Measurements from ENCODE around the gene SNX24.

Gene SNX24

DNA sequence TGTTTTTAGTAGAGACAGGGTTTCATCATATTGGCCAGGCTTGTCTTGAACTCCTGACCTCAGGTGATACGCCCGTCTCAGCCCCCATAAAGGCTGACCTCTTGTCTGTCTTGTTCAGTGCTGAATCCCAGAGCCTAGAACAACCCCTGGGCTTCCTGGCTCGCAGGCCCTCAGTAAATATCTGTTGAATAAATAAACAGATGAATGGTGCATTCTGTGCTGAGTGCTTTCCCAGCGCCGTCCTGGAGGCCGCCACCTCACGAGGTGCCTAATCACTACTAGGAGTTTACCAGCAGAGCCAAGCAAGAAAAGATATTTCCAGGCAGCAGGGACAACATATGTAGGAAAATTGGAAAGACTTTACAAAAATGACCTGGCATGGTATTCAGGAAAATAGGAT, 88.5 kb downstream of the SNX24 start:
- no peak for TF ChIP-seq CTCF (IDR thresholded peaks at IDR 0.05; ENCODE audit: low read depth, low read length, missing control alignments)
- in situ Hi-C loops (cut with HindIII; ENCODE audit: low sequenced_read_pairs) = no loop called here
- no peak overlapping the region for H3K4me3 ChIP-seq (ENCODE audit: low read depth, low read length)
- DNase-seq (ENCODE audit: low read depth) = no peak

DNA sequence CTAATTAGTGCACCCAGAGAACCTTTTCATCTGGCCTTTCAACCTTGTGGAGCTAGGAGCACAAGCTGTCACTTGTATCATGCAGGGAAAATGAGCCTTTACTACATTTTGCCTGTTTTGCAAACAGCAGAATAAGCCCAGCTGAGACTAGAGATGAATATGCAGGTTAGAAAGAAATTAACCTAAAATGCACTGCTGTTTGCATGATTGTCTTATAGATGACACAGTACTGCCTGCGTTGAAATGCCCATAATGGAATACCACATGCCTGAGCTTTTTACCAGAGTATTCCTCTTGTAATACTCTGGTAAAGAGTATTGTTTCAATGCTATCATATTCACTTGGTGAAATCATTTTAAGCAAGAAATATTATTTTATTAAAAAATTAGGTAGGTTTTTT, 90.7 kb downstream of the SNX24 start:
- no peak overlapping the region for H3K4me3 ChIP-seq (ENCODE audit: low read depth, low read length)
- DNase-seq (ENCODE audit: low read depth) = no peak
- TF ChIP-seq CTCF (IDR thresholded peaks at IDR 0.05; ENCODE audit: low read depth, low read length, missing control alignments) = no peak
- in situ Hi-C loops (cut with HindIII; ENCODE audit: low sequenced_read_pairs) = no loop called here

- in situ Hi-C loops (cut with HindIII; ENCODE audit: low sequenced_read_pairs) = no loop called here
- TF ChIP-seq CTCF (IDR thresholded peaks at IDR 0.05; ENCODE audit: low read depth, low read length, missing control alignments) = no peak
- DNase-seq (ENCODE audit: low read depth) = no peak
- H3K4me3 ChIP-seq (ENCODE audit: low read depth, low read length) = no peak overlapping the region
Observed at GRCh38 chr5:122937914-122938313, 92.5 kb downstream of the SNX24 start.

DNA sequence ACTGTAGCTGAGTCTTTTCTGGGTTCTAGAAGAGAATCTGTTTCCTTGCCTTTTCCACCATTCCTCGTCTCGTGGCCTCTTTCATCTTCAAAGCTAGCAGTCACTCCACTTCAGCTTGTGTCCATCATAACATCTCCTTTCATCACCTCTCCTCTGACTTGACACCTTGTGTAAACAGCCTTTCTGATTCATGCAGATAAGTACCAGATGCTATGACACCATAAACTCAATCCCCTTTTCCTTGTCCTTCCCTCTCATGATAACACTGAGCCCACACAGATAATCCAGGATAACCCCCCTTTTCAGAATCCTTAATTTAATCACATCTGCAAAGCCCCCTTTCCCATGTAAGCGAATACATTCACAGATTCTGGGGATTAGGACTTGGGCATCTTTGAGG, 95.5 kb downstream of the SNX24 start:
- no peak for DNase-seq (ENCODE audit: low read depth)
- TF ChIP-seq CTCF (IDR thresholded peaks at IDR 0.05; ENCODE audit: low read depth, low read length, missing control alignments) = no peak
- no peak overlapping the region for H3K4me3 ChIP-seq (ENCODE audit: low read depth, low read length)
- in situ Hi-C loops (cut with HindIII; ENCODE audit: low sequenced_read_pairs) = no loop called here

- no peak for DNase-seq (ENCODE audit: low read depth)
- no peak overlapping the region for H3K4me3 ChIP-seq (ENCODE audit: low read depth, low read length)
- no peak for TF ChIP-seq CTCF (IDR thresholded peaks at IDR 0.05; ENCODE audit: low read depth, low read length, missing control alignments)
- in situ Hi-C loops (cut with HindIII; ENCODE audit: low sequenced_read_pairs) = no loop called here
Observed at GRCh38 chr5:122941737-122942136, 96.3 kb downstream of the SNX24 start.

DNA sequence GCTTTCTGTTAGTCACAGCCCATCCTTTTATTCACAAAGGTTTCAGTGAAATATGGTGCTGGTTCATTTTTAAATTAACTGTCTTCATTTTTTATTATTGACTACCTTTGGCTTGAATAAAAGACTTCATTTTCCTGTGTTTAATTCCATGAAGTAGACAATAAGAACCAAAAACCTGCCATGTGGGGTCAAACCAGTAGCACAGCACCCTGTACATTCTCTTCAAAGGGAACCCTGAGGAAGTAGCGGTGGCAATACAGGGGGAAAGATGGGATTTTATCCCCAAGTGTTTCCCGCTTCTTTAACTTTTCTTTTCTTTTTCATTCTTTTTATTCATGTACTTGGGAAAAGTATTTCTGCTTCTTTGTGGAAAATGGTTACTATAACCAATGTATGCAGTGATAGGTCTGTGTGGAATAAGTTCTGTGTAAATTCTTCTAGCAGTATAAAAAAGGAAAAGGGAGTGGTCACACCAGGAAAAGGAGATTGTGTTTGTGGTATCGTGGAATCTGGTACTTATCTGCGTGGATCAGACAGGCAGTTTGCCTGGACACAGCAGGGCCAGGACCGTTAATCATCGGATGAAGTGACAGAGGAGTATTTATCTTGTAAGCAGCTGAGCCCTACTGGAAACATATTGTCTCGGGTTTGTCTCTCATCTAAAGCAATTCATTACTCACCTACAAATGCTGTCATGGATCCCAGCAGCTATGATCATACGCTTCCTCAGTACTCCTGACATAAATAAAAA, 96.9 kb downstream of the SNX24 start:
- DNase-seq (ENCODE audit: low read depth) = peak; percentile 6
- in situ Hi-C loops (cut with HindIII; ENCODE audit: low sequenced_read_pairs) = no loop called here
- no peak for TF ChIP-seq CTCF (IDR thresholded peaks at IDR 0.05; ENCODE audit: low read depth, low read length, missing control alignments)
- no peak overlapping the region for H3K4me3 ChIP-seq (ENCODE audit: low read depth, low read length)

Measured in astrocyte of the cerebellum (primary cell).